Osteoblast (primary cell): Measurements from ENCODE around the gene SETD1A. TPM values are rescaled to one million over a fixed set of nuclear protein-coding genes. Genes with fewer than 3 reads are reported as not detected.
"Not testable (repeated sequence)": the region's sequence is repeated elsewhere in the genome, so short reads cannot be mapped to it uniquely, and the experiment has no call there.

Experiments used
- DNase-seq: peaks from one replicate; pipeline ENCODE4 v3.0.0; 2011; ENCODE audit warnings: low spot score, mixed read lengths; ENCODE audit not compliant: insufficient read length; ENCODE audit errors: missing footprints
- H2AFZ ChIP-seq: 2 replicates; pipeline ENCODE4 v1.6.0; 2011; ENCODE audit warnings: mild to moderate bottlenecking, low read length
- H3K27ac ChIP-seq: 2 replicates; pipeline ENCODE4 v1.5.1; 2011; ENCODE audit warnings: mild to moderate bottlenecking, low read depth, low read length, moderate library complexity
- H3K27me3 ChIP-seq: 2 replicates; pipeline ENCODE4 v1.6.0; 2012; ENCODE audit warnings: mild to moderate bottlenecking, control low read depth, inconsistent platforms, low read length, moderate library complexity; ENCODE audit not compliant: insufficient read depth
- H3K36me3 ChIP-seq: 2 replicates; pipeline ENCODE4 v1.5.1; 2011; ENCODE audit warnings: mild to moderate bottlenecking, low read length, control low read depth, moderate library complexity; ENCODE audit not compliant: insufficient read depth
- H3K4me1 ChIP-seq: 2 replicates; pipeline ENCODE4 v1.5.1; 2011; ENCODE audit warnings: mild to moderate bottlenecking, low read length, control low read depth, moderate library complexity; ENCODE audit not compliant: insufficient read depth
- H3K4me2 ChIP-seq: 2 replicates; pipeline ENCODE4 v1.6.0; 2011; ENCODE audit warnings: mild to moderate bottlenecking, low read length; ENCODE audit not compliant: insufficient read depth
- H3K4me3 ChIP-seq: fragments of 200-600 bp; sonication (generic); 3 replicates; pipeline ENCODE4 v1.5.1; 2012; ENCODE audit warnings: mild to moderate bottlenecking, low read length, inconsistent platforms; ENCODE audit not compliant: insufficient read depth
- H3K79me2 ChIP-seq: 2 replicates; pipeline ENCODE4 v1.6.0; 2012; ENCODE audit warnings: mild to moderate bottlenecking, low read length, control low read depth, inconsistent platforms; ENCODE audit not compliant: insufficient read depth
- H3K9me3 ChIP-seq: 2 replicates; pipeline ENCODE4 v1.5.1; 2011; ENCODE audit warnings: low read depth, low read length, control low read depth
- H4K20me1 ChIP-seq: 2 replicates; pipeline ENCODE4 v1.6.0; 2012; ENCODE audit warnings: mild to moderate bottlenecking, low read length, control low read depth; ENCODE audit not compliant: insufficient read depth
- CTCF ChIP-seq: IDR thresholded peaks from 2 replicates; pipeline ENCODE4 v1.5.1; 2011; ENCODE audit warnings: mild to moderate bottlenecking, low read depth, low read length, moderate library complexity; ENCODE audit errors: extremely low read depth
- total RNA-seq: library from RNA; depleted of rRNA; stranded (reverse); fragments of >200 nt; gene quantifications from 2 replicates; pipeline ENCODE4 v1.2.3, GENCODE V29; 2012

SETD1A gene
- total RNA-seq, 1 donor = 2.2 TPM

GRCh38 chr16:31010585-31011325, 53.2 kb downstream of the SETD1A start, which contains the start of gene STX1B:
Gene STX1B (minus strand): TSS chr16:31010638. CDS start chr16:31010396, 242 bp downstream.
- H3K36me3 ChIP-seq = no peaks in the 10 kb centered on the region
- peak within 1 kb of the TSS; percentile 49 for H2AFZ ChIP-seq
- H4K20me1 ChIP-seq = no peaks in the 10 kb centered on the region
- no peak within 1 kb of the TSS for H3K27ac ChIP-seq
- peaks cover 13% of the 10 kb centered on the region for H3K27me3 ChIP-seq
- peak within 1 kb of the TSS; percentile 73 for H3K4me2 ChIP-seq
- no peak for TF ChIP-seq CTCF
- H3K4me1 ChIP-seq = peaks cover 30% of the 10 kb centered on the region
- no peaks in the 10 kb centered on the region for H3K9me3 ChIP-seq
- H3K4me3 ChIP-seq = peak within 1 kb of the TSS; percentile 63
- peak; percentile 94 for DNase-seq
- H3K79me2 ChIP-seq = no peaks in the 10 kb centered on the region

- H3K4me2 ChIP-seq, DNase-seq, H4K20me1 ChIP-seq, H3K4me3 ChIP-seq, H3K9me3 ChIP-seq, H3K27ac ChIP-seq, H3K36me3 ChIP-seq, H2AFZ ChIP-seq, H3K79me2 ChIP-seq: not testable (repeated sequence)
- Histone ChIP-seq H3K4me1 (peaks cover 23% of the 10 kb centered on the region), H3K27me3 (peaks cover 13% of the 10 kb centered on the region)
These were observed 54.3 kb downstream of the SETD1A start for GRCh38 chr16:31011815-31012214.

- DNase-seq, H4K20me1 ChIP-seq, H3K4me2 ChIP-seq, H3K4me3 ChIP-seq, H3K9me3 ChIP-seq, H2AFZ ChIP-seq, H3K27ac ChIP-seq, H3K36me3 ChIP-seq, H3K79me2 ChIP-seq: not testable (repeated sequence)
- H3K4me1 ChIP-seq = peaks cover 18% of the 10 kb centered on the region
- H3K27me3 ChIP-seq = peaks cover 13% of the 10 kb centered on the region
These were observed 55.7 kb downstream of the SETD1A start for GRCh38 chr16:31013292-31013691.

- no peaks in the 10 kb centered on the region for H3K36me3 ChIP-seq
- no peak for TF ChIP-seq CTCF
- DNase-seq = no peak
- peaks cover 1% of the 10 kb centered on the region for H3K4me1 ChIP-seq
- H3K4me3 ChIP-seq = no peak overlapping the region
- H3K27me3 ChIP-seq = peaks cover 13% of the 10 kb centered on the region
- no peaks in the 10 kb centered on the region for H4K20me1 ChIP-seq
- no peak overlapping the region for H3K4me2 ChIP-seq
- H3K79me2 ChIP-seq = no peaks in the 10 kb centered on the region
- H3K27ac ChIP-seq = no peak overlapping the region
- no peak overlapping the region for H2AFZ ChIP-seq
- no peaks in the 10 kb centered on the region for H3K9me3 ChIP-seq
These were observed 58.5 kb downstream of the SETD1A start for GRCh38 chr16:31016018-31016417.

GRCh38 chr16:31017756-31018155, 60.2 kb downstream of the SETD1A start:
- not testable (repeated sequence) for H3K4me1 ChIP-seq, DNase-seq, H3K27ac ChIP-seq, H3K27me3 ChIP-seq, H3K4me3 ChIP-seq, H3K79me2 ChIP-seq, H2AFZ ChIP-seq, H3K4me2 ChIP-seq, H3K36me3 ChIP-seq, H3K9me3 ChIP-seq, H4K20me1 ChIP-seq
